HG02571 (cell line): ENCODE measurements around the gene CDC25A.

Source experiments
- ATAC-seq: cut with Tn5 transposase; IDR thresholded peaks from one replicate; pipeline ENCODE4 v1.9.1; 2021; ENCODE audit warnings: mild to moderate bottlenecking, moderate library complexity; ENCODE audit not compliant: unreplicated experiment

CDC25A gene

DNA sequence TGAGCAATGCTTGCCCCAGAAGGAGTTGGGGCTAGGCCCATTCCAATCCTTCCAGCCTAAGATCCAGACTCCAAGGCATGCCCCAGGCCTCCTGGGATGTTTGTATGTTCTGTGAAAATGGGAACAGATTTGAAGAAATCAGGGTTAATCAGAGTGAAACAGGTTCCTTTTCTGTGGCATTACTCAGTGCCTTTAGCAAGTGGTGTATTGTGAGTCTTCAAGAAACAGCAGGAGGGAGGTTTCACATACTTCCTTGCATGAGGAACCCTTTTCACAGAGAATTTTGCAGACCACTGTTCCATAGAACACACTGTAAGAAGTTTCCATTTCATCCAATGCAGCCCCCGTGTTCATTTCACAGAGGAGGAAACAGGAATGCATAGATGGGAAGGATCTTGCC is 8.4 kb upstream of the CDC25A start:
- ATAC-seq = no peak

DNA sequence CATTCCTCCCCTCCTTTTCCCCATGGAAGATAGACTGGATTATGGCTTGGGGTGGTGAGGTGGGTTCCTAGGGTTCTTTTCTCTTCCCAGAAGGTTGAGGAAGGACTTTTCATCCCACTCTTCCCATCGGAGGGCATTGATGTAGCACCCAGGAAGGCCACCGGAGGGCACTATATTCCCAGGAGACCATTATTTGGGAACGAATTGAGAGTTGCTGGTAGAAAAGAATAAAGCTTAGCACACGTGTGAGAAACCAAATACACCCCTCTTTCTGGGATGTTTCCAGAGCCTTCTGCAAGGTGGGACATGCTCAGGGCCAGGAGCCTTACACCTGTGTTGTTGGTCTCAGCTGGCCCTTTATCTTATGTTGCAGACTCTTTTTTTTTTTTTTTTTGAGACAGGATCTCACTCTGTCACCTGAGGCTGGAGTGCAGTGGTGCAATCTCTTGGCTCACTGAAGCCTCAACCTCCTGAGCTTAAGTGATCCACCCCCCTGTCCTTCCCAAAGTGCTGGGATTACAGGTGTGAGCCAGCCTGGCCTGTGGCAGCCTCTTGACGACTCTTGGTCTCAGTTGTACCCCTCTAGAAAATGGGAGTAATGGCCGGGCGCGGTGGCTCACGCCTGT is 6.3 kb upstream of the CDC25A start:
- ATAC-seq = no peak

DNA sequence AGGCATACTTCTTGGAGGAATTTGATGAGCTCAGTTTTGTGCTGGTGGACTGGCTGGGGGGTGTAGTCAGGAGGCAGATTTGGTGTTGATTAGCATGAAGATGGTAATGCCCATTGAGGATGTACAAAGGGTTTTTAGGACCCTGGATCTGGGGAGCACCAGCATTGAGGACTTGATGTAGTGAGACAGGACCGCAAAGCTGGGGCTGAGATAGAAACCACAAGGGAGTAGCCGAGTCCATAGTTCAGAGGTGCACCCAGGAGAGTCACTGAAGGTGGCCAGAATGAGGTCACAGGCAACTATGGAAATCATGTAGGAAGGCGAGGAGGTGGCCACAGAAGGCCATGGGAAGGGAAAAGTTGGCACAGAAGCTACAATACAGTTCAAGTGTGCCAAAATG is 2.7 kb upstream of the CDC25A start:
- no peak for ATAC-seq

DNA sequence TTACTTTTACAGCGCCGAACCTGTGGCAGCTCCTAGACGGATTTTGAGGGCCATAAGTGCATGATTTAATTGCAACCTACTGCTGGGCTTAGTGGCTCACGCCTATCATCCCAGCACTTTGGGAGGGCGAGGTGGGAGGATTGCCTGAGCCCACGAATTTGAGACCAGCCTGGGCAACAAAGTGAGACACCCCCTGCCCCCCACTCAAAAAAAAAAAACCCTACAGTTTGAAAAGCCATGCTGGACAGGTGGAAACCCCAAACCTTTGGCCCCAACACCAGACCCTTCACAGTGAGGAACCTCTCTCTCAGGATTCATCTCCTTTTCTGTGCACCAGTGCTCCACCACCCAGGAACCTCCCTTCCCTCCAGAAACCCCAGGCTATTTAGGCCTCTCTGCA is 1.1 kb upstream of the CDC25A start:
- no peak for ATAC-seq

DNA sequence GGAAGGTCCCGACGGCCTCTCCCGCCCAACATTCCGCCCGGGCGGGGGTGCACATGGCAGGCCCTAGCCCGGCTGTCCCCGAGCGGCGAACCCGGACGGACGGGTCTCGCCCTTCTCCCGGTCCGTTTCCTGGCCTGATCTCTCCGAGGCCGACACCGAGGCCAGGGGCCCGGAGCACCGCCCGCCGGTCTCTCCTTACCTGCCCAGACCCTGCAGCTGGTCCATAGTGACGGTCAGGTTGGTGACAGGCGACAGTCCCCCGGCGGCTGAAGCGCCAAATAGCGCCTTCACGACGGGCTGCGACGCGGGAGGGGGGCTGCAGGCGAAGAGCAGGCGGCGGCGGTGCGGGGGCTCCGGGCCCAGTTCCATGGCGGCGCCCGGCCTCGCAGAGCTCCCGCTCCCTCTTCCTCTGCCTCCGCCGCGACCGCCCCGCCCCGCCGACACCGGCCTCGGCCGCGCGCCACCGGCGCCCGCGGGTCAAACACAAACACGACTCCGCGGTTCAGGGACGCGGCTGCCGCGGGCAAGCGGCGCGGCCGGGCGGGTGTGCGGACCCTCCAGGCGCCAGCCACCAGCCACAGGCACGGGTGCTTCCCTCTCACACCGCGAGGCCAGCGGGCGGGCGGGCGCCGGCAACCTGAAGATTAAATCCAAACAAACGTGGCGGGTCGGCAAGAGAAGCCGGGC is 495 bp downstream of the CDC25A start:
- ATAC-seq = peak; percentile 29

DNA sequence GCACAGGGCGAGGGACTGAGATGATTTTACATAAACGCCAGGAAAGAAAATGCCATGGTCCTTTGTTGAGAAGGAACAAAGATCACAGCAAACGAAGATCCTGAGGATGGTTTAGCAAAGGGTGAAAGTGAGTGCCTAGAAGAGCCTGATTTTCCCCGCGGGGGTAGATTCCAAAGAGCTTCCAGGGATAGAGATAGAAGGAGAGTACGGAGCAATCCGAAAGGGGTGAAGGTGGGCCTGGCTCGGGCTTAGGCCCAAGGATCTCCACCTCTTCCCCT is 977 bp downstream of the CDC25A start:
- no peak for ATAC-seq

DNA sequence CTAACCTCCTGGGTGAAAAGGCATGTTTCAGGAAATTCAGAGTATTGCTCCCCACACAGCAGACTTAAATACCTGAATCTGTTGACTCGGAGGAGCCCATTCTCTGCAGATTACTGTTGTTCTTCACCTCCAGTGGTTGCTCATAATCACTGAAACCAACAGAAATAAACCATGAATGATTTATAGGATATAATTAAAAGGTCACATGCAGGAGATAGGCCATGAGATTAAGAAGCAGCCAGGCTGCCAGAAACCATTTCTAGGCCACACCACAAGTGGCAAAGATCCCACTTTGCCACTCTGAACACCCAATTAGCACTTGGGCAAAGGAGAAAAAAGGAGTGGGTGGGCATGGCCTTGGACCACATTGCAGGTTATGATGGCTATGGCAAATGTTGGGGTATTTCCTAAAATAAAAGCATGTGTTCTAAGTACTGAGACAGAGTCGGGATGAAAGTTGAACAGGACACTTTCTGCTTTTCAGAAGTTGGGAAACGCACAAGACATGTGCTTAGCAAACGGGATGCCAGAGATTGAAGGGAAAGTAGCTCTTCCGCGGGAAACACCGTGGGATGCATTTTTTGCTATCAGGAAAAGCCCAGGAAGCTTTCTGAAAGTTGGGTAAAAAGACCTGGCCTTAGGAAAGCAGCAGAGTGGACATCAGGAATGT is 1.5 kb downstream of the CDC25A start:
- no peak for ATAC-seq

DNA sequence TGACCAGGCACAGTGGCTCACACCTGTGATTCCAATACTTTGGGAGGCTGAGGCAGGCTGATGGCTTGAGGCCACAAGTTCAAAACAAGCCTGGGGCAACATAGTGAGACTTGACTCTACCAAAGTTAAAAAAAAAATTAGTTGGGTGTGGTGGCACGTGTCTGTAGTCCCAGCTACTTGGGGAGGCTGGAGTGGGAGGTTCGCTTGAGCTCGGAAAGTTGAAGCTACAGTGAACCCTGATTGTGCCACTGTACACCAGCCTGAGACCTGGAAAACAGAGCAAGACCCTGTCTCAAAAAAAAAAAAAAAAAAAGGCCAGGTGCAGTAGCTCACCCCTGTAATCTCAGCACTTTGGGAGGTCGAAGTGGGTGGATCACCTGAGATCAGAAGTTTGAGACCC is 3.1 kb downstream of the CDC25A start:
- no peak for ATAC-seq

DNA sequence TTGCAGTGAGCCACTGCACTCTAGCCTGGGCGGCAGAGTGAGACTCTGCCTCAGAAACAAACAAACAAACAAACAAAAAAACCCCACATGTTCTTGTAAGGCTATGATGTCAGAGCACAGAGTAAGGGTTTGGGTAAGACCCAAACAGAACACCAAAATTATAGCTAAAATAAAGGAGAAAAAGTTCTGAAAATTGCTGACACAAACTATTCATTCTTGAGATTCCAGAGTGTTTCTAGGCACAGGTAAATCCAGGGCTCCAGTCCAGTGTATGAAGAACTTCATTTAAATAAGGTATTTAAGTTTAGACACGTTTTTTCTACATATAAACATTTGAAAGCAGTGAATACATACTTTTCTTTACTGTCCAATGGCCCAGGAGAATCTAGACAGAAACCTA is 3.9 kb downstream of the CDC25A start:
- ATAC-seq = no peak

DNA sequence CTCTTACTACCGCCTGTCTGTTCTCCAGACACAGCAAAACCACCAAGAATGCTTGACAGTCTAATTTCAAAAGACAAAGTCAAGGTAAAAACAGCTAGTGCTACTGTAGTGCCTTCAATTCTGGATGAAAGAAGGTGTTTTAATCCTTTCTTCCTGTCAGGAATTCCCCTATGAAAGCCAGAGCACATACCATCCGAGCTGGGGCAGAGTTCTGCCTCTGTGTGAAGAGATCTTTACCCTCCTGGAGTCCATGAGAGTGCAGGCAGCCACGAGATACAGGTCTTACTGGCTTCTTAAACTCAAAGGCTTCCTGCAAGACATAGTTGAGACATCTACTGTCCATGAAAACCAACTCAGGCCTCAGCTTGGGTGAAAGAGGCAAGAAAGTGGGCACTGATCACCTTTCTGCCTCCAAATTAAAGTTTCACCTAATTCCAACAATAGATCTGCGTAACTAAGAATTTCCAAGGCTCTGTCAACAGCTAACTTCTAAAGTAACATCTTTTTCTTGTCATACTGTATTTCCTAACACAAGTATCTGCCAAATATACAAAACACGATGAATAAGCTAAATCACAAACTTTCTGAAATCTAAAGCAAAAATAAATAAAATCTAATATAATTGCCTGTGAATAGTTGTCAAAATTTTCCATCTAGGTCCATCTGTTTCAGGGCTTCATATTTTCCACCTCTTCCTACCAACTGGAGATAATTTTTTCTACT is 7.5 kb downstream of the CDC25A start:
- no peak for ATAC-seq

DNA sequence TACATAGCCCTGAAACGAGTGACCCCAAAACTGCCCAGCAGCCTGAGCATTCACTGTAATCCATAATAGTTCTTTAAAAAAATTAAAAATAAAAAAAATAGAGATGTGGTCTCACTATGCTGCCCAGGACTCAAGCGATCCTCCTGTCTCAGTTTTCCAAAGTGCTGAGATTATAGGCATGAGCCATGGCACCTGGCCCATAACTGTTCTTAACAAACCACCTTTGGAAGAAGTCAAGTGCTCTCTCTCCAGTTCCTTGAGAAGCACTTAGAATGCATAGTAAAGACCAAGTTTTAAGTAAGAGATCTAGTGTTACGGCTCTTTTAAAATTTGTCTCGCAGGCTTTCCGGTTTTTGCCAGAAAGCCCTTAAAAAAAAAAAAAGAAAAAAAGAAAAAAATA is 8.2 kb downstream of the CDC25A start:
- ATAC-seq = no peak

DNA sequence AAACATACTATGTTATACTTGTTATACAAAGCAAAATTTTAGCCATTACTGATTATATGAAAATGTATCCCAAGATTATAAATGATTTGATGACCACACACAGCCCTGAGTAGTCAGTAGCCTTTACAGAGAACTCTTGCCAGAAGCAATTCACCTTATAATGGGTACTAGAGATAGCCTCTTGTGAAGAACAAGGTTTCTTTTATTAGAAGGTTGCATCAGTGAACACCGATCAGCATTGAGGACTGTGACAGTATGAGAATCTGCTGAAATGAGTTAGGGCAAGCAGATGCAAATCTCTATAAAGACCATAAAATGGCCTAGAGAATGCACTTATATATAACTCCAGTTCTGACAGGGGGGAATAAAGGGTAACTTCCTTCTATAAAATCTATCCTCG is 10.1 kb downstream of the CDC25A start:
- ATAC-seq = no peak

DNA sequence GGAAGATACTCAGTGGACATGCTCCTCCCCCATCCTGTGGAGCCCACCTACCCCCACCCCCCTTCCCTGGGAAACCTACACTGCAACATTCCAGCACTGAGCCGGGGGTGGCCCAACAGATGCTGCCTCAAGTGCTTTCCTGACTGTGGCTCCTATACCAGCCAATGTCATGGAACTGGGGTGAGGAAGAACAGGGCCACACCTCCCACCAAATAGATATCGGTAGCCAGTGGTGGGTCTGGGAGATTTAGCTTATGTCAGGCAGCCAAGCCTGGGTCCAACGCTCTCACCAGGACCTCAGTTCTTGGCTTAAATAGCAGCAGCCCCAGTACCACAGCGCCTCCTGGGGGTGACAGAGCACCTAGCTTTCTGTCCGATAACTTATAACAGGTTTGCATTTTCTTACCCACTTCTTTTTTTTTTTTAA is 30.3 kb downstream of the CDC25A start:
- ATAC-seq = no peak

DNA sequence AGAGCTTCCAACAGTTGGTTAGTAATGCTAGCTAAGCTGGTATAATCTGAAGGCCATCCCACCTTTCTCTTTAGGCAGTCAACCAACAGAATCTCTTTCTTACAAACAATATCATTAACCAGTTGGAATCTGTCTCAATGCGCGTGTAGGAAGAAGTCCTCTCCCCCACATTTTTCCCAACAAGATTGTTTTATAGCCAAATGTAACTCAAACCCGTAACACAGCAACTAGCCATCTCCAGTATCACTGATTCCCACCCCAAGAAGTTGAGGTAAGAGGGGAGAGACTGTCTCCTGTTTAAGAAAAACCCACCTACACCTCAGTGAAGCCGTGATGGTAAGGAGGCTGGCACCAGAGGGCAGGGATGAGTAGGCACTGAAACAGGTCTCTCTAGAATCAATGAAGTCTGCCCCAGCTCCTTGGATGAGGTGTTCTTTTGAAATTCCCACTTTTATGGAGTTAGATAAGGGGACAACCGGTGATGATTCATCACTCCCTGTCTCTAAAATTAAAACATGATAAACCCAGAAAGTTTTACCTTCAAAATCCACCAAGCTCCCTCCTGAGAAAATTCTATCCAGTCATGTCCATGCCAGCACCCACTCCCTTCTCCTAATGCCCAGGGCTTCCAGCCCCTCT is 30.9 kb downstream of the CDC25A start:
- ATAC-seq = no peak

DNA sequence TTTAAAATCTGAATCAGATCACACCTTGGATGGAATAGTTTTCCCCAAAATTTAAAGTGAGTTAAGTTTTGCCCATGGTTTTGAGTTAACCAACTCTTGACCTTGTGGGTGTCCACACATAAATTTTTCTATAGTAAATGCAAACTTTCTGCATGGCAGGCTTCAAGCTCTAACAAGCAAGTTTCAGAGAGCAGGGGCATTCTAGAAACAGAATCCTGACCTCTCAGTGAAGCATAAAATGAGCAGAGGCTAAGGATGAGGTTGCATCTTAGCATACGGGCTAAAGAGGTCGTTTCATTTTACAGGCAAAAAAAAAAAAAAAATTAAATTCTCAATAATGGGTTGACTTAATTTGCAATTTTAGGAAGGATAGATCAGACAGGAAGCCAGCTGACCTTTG is 32.1 kb downstream of the CDC25A start:
- no peak for ATAC-seq

DNA sequence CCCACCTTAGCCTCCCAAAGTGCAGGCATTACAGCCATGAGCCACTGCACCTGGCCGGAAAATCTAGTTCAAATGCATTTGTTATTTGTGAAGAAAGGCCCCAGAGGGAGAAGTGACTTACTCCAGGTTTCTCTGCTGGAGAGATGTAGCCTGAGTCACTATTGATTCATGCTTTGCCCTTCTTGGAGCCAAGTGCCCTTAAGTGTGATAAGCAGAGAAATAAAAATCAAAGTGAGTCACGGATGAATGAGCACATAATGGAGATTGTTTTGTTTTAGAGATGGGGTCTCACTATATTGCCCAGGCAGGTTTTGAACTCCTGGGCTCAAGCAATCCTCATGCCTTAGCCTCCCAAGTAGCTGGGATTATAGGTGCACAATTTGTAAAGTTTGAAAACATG is 33.1 kb downstream of the CDC25A start:
- no peak for ATAC-seq

DNA sequence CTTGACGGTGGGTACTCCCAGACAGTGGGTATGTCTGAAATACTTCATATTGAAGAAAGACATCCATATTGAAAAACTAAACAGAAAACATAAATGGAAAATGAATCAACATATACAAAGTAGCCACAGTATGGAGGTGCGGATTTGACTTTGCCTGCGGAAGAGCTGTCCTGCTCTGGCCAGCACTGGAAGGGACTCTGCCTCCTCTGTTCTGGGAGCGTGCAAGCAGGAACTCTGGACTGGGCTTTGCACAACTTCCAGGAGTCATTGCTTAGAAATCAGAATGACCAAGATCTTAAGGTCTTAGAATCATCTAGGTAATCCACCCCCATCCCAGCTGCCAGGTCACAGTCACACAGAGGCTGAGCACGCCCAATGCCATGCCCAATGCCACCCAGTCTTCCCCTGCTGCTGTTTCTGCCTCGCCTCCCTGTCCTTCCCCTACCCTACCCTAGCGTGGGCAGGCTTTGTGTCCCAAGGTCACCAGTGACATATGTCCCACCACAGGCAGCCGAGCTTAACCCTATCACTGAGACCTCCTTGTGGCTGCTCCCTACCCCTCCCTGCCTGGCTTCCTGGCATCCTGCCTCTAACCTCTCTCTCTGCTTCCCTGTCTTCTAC is 36.3 kb downstream of the CDC25A start:
- ATAC-seq = no peak

DNA sequence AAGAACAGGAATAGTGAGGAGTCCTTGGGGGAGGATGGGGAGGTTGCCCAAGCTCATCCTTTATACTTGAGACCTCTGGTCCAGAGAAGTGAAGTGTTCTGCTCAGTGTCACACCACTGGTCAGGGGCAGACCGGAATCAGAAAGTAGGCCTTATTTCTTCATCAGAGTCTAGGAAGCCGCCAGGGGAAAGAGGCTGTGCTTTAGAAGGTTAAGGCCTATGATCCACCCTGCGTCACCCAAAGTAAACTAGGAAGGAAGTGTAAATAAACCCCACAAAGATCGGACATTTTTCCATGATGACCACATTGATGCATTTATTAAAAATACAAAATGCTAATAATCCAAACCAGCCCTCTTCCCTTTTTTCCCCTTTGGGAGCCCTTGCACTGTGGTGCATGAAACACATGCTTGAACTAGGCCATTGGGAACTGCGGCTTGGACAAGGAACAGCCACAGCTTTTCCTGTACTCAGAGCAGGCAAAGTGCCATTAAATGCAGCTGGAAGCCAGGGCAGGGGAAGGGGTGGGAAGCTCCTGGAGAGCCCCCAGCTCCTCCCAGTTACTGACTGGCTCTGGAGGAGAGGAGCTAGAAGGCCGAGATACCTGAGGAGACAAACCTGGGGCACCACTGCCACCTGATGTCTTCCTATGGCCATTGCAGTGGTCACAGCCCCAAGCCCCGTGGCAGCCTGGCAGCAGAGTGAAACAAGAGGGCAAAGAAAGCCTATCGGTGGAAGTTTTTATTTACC is 37.0 kb downstream of the CDC25A start:
- ATAC-seq = no peak

DNA sequence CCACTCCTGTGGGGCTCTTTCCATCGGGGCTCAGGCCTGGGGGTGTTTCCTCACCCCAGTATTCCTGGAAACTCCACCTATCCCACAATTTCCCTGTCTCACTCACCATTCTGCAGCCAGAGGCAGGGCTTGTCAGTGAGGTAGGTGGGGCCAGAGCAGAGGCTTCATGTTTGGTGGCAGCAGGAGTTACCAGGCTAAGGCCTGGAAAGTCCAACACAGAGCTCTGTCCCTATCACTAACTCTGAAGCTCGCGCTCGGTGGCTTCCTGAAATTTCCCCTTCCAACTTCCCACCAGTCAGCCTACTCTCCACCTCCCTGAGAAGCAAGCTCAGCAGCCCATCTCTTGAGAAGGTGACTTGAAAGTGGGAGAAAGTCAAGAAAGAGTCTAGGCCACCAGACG is 44.2 kb downstream of the CDC25A start:
- ATAC-seq = no peak

DNA sequence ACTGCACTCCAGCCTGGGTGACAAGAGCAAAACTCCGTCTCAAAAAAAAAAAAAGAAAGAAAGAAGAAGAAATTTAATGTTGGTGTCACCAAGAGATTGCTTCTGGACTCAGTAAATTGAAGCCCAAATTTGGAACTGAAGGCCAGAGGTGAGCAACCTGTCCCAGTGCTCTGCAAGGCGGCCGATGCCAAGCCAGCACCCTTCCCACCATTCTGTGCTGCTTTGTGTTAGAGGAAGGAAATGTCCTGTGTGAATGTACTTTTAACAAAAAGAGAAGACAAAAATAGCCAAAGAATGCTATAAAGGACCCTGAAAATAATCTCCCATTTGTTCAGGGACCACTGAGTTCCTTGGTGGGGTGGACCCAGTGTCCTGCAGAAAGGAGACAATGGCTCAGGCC is 44.6 kb downstream of the CDC25A start:
- ATAC-seq = no peak
